ENCODE results near the gene C3orf20. TPM values are rescaled to one million over a fixed set of nuclear protein-coding genes. Genes with fewer than 3 reads are reported as not detected.

The C3orf20 gene
- total and polyA plus RNA-seq, 2 of the 4 experiments (the other 2 are of a cell fraction): not detected

DNA sequence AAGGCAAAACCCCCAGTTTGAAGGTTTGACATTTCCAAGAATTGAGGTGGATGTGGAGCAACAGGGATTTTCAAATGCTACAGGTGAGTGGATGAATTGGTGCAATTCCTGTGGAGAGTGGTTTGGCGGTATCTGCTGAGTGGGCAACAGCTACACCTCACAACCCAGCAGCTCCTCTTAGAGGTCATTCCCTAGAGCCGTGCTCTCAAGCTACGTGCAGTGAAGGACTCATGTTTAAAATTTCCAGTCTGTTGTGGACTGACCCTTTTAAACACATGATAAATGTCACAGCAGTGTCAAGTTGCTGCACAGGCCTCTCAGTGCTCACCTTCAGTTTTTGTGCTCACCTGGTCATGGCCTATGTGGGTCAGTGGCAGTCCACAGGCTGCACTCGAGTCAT lies 9.5 kb downstream of the C3orf20 start:
- H4K91ac ChIP-seq (ENCODE audit: insufficient read depth, low read depth, low read length): no peak overlapping the region
- no peaks in the 10 kb centered on the region for H4K20me1 ChIP-seq (ENCODE audit: insufficient read depth, low read length)
- H3K79me1 ChIP-seq (ENCODE audit: low read depth in 1 of 2, low read length in 2 of 2): no peaks in the 10 kb centered on the region
- H4K5ac ChIP-seq (ENCODE audit: low read depth, low read length): no peak overlapping the region
- no peak overlapping the region for H3K27ac ChIP-seq (ENCODE audit: insufficient read depth, low read length)
- no peaks in the 10 kb centered on the region; the same call in 1 of the 2 replicates for H3K9me3 ChIP-seq (ENCODE audit: control insufficient read depth, insufficient read depth, low read length)
- no peak overlapping the region for H2AFZ ChIP-seq (replicated peaks; ENCODE audit: low read length, poor library complexity)
- H3K9me1 ChIP-seq (ENCODE audit: insufficient read depth, low read length): no peaks in the 10 kb centered on the region
- H3K4me2 ChIP-seq (ENCODE audit: low read depth, low read length): no peak overlapping the region
- no peak overlapping the region for H2AK5ac ChIP-seq (ENCODE audit: low read depth, low read length)
- BruUV-seq (replicated peaks): no TSS peak
- intact Hi-C loops (cut with micrococcal nuclease): no loop called here
- no peaks in the 10 kb centered on the region for H3K36me3 ChIP-seq (ENCODE audit: control insufficient read depth, insufficient read depth, low read length)
- no peak overlapping the region for H3K23ac ChIP-seq (ENCODE audit: low read depth, low read length)
- no peak overlapping the region for H3K56ac ChIP-seq (ENCODE audit: extremely low read depth, insufficient read depth, low read length)
- no peak overlapping the region for H3K9ac ChIP-seq (ENCODE audit: low read depth, low read length)
- no peak overlapping the region for H3K4ac ChIP-seq (ENCODE audit: low read depth, low read length)
- no peak overlapping the region for H2BK5ac ChIP-seq (ENCODE audit: low read depth, low read length, poor library complexity, severe bottlenecking)
- 80% methylated on average over 3 of the region's 4 CpGs; no CpG with 5 or more reads in 1 of the 2 experiments for WGBS, 2 experiments (ENCODE audit: extremely low coverage in 2 of 2, insufficient read length in 1 of 2)
- no peak overlapping the region for H3K14ac ChIP-seq (replicated peaks; ENCODE audit: low read depth, low read length)
- dilution Hi-C loops (cut with HindIII; ENCODE audit: low sequenced_read_pairs, unreplicated experiment): no loop called here
- H4K8ac ChIP-seq (ENCODE audit: low read depth in 2 of 2, low read length in 2 of 2): no peak overlapping the region
- TF ChIP-seq CHD1 (IDR thresholded peaks at IDR 0.05; ENCODE audit: low read depth, low read length): no peak
- TF ChIP-seq RFX5 (IDR thresholded peaks at IDR 0.05; ENCODE audit: low read depth, low read length): no peak
- no peak for TF ChIP-seq POLR2A (IDR thresholded peaks at IDR 0.05; ENCODE audit: low read depth, low read length)
- no peak for TF ChIP-seq BHLHE40 (IDR thresholded peaks at IDR 0.05; ENCODE audit: low read depth, low read length)
- no peak for TF ChIP-seq MAZ (IDR thresholded peaks at IDR 0.05; ENCODE audit: borderline replicate concordance, low read depth, low read length)
- no peak for TF ChIP-seq RAD21 (IDR thresholded peaks at IDR 0.05; ENCODE audit: low read length)
- no peak for TF ChIP-seq MXI1 (IDR thresholded peaks at IDR 0.05; ENCODE audit: borderline replicate concordance, low read depth, low read length)
- TF ChIP-seq, protein P1, sequence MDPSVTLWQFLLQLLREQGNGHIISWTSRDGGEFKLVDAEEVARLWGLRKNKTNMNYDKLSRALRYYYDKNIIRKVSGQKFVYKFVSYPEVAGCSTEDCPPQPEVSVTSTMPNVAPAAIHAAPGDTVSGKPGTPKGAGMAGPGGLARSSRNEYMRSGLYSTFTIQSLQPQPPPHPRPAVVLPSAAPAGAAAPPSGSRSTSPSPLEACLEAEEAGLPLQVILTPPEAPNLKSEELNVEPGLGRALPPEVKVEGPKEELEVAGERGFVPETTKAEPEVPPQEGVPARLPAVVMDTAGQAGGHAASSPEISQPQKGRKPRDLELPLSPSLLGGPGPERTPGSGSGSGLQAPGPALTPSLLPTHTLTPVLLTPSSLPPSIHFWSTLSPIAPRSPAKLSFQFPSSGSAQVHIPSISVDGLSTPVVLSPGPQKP (IDR thresholded peaks at IDR 0.05; ENCODE audit: borderline replicate concordance, low read depth, low read length): no peak
- no peak for TF ChIP-seq NFE2L2 (IDR thresholded peaks at IDR 0.05; ENCODE audit: low read depth, low read length)
- no peak for TF ChIP-seq CEBPB (IDR thresholded peaks at IDR 0.05; ENCODE audit: low read depth, low read length)
- TF ChIP-seq, protein P2, sequence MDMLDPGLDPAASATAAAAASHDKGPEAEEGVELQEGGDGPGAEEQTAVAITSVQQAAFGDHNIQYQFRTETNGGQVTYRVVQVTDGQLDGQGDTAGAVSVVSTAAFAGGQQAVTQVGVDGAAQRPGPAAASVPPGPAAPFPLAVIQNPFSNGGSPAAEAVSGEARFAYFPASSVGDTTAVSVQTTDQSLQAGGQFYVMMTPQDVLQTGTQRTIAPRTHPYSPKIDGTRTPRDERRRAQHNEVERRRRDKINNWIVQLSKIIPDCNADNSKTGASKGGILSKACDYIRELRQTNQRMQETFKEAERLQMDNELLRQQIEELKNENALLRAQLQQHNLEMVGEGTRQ (IDR thresholded peaks at IDR 0.05; ENCODE audit: low read depth, low read length): no peak
- no peak for TF ChIP-seq RCOR1 (IDR thresholded peaks at IDR 0.05; ENCODE audit: insufficient replicate concordance, low read length)
- POLR2A ChIA-PET (ENCODE audit: unreplicated experiment): no interaction called here
- H3K27me3 ChIP-seq (ENCODE audit: control insufficient read depth, insufficient read depth, low read length): peaks cover 8% of the 10 kb centered on the region
- no peak overlapping the region for H2BK20ac ChIP-seq (ENCODE audit: low read depth, low read length)
- no peak overlapping the region for H2BK120ac ChIP-seq (ENCODE audit: low read depth, low read length)
- no peaks in the 10 kb centered on the region for H3K4me1 ChIP-seq (ENCODE audit: control insufficient read depth, insufficient read depth, low read length)
- DNase-seq (no peak), ATAC-seq (ENCODE audit: low read depth) (no peak)
- CTCF ChIA-PET: no interaction called here
- no peak overlapping the region for H3K18ac ChIP-seq (ENCODE audit: low read depth, low read length)
- no peak overlapping the region for H3K4me3 ChIP-seq (ENCODE audit: insufficient read depth, low read depth, low read length)
- no peak overlapping the region for H2BK15ac ChIP-seq (ENCODE audit: low read depth, low read length)
- H2AK9ac ChIP-seq (replicated peaks; ENCODE audit: low read depth, low read length, poor library complexity): no peak overlapping the region
- in situ Hi-C loops (cut with MboI; ENCODE audit: low sequenced_read_pairs): no loop called here
